Stimulated activated CD4-positive, alpha-beta T cell treated with anti-CD3 and anti-CD28 coated beads, Interleukin-15, amount 100 ng/mL, for 24 hours (primary cell): ENCODE data around the gene ACE2.
A peak's percentile ranks its signal among the peaks of the same experiment; 100 is the strongest.

Experiments
- DNase-seq: peaks from one replicate; pipeline ENCODE4 v3.0.0-alpha.2; 2020

ACE2 gene

GRCh38 chrX:15570145-15570544 is 30.6 kb downstream of the ACE2 start:
- DNase-seq, result no peak

DNA sequence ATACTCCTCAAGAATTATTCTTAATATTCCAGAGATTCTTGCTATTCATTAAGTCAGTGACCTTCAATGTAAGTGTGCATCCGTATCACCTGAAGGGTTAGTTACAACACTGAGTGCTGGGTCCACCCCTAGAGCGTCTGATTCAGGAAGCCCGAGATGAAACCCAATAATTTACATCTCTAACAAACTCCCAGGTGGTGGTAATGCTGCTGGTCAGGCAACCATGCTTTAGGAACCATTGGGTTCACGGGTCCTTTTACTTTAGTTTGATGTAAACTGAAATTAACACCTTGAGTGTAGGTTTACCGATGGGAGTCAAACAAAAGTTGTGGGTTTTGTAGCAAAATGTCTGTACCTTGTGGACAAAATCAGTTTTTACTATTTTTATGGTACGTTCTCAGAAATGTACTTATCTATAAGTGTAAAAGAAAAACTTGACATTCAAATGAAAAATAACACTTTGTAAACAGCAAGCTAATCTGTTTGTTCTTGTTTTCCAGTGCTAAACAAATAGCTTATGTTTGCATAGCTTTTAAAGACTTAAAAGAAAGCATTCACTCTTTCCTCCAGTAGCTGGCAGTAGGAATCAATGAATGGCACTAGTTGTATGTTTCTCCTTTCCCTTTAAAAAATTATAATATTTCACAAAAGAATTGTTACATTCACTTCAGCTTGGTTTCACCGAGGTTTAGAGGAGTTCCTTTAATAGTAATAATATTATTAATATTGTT is 32.7 kb downstream of the ACE2 start:
- DNase-seq, result no peak

- DNase-seq, result no peak
Measured at GRCh38 chrX:15567267-15567666, 33.5 kb downstream of the ACE2 start.

DNA sequence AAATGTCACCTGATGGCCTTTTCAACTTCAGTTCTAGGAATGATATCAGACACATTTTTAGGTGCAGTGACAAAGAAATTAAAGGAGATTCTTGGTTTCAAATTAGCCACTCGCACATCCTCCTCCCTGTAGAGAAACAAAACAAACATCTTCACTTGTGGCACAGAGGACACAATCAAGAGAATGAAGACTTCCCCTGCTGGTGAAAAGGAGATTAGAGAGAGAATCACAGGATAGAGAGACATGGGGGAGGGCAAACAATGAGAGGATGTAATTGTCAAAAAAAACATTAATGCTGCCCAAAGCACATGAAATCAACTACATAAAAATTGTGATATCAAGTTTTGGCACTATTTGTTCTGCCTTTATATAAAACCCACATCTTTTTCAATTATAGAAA is 34.5 kb downstream of the ACE2 start:
- no peak for DNase-seq

GRCh38 chrX:15564981-15565579 is 35.7 kb downstream of the ACE2 start:
- DNase-seq, result peak; percentile 21

GRCh38 chrX:15563056-15563455 is 37.7 kb downstream of the ACE2 start:
- no peak for DNase-seq

- no peak for DNase-seq
Measured at GRCh38 chrX:15560924-15561323, 39.8 kb downstream of the ACE2 start.

GRCh38 chrX:15559227-15559626 is 41.5 kb downstream of the ACE2 start:
- no peak for DNase-seq

- no peak for DNase-seq
Measured at GRCh38 chrX:15549189-15550012, 51.4 kb downstream of the ACE2 start.

- no peak for DNase-seq
Measured at GRCh38 chrX:15547356-15547755, 53.4 kb downstream of the ACE2 start.

- DNase-seq, result no peak
Measured at GRCh38 chrX:15546745-15547144, 54.0 kb downstream of the ACE2 start.

GRCh38 chrX:15530318-15530717 is 70.4 kb downstream of the ACE2 start:
- no peak for DNase-seq

GRCh38 chrX:15529165-15529564 is 71.6 kb downstream of the ACE2 start:
- DNase-seq, result no peak

DNA sequence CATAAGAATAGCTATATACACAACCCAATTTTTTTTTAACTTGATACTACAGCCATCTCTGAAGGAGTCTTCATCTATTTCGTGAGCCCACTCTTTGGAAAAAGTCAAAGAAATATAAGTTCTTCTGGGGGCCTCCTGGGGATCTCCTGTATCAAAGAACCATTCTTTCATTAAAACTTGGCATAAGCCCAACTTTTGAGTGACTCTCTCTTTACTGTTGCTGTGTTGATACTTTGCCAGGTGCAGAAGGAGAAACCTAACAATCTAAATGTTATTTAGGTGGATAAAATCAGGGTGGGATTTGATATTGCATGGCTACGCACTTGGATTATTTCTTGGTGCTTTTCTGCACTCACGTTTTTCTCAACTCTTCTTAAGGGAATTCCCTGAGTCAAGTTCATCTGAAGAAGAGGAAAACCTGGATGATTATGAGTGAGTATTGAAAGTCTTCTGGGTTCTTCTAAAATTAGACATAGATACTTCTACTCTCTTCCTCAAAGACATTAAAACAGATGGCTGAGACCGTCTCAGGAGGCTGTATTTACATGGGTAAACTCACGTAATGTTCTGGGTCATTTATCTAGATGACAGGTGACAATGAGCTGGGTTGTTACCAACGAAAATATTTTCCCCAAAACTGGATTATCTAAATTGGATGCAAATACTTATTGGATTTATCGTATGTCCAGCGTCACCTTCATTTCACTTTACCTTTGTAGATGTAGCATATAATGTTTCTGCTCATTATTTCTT is 74.9 kb downstream of the ACE2 start:
- no peak for DNase-seq

DNA sequence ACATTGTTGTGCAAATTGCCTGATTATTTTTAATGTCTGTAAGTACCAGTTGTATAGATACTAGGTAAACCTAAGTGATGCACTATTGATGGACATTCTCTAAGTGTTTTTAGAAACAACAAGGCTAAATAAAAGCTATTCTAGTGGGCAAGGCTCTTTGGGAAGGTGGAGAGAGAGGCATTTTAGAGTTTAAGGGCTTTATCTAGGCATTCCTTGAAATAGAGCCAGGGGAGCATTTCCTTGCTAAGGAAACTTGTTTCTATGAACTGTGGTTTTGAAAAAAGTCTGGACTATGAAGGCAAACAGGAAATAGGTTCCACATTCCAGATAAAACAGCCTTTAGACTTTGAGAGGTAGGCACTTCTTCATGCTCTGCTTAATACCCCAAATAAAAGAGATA is 76.3 kb downstream of the ACE2 start:
- DNase-seq, result no peak

- DNase-seq, result no peak
Measured at GRCh38 chrX:15523088-15523487, 77.7 kb downstream of the ACE2 start.

DNA sequence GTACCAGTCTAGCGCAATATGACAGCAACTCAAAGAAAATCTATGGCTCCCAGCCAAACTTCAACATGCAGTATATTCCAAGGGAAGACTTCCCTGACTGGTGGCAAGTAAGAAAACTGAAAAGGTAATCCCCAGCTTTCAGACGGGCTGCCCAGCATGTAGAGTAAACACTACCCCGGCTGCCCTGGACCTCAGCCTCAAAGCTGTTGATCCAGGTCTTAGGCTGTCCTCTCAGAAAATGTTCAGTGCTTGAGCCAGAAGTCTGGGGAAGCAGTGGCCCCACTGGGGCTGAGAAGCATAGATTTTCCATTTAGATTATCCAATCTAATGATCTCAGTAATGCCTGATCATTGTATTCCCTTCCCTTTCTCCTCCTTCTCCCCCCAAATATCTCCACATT is 78.3 kb downstream of the ACE2 start:
- DNase-seq, result no peak

- DNase-seq, result no peak
Measured at GRCh38 chrX:15515931-15516330, 84.8 kb downstream of the ACE2 start.

DNA sequence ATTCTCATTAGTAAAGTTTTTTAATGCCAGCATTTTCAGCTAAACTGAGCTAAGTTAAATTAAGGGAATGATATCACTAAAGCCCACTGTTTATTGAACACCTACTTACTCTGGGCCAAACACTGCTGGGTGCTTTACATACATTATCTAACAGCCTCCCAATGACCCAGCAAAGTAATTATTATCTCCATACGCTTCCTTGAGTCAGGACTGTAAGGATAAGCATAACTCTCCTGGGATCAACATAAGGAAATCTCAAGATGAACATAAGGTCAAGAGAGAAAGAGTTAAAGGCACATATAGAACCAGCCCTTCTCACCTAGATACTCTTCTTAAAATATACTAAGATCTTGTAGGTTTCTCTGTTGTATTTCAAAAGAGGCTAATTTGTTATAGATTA is 86.5 kb downstream of the ACE2 start:
- DNase-seq, result no peak

GRCh38 chrX:15512401-15512965 is 88.3 kb downstream of the ACE2 start:
- no peak for DNase-seq

- no peak for DNase-seq
Measured at GRCh38 chrX:15511563-15511962, 89.2 kb downstream of the ACE2 start.
